Measurements from ENCODE around the gene ACOT4. TPM values are rescaled to one million over a fixed set of nuclear protein-coding genes. Genes with fewer than 3 reads are reported as not detected.
"Not testable (repeated sequence)": the region's sequence is repeated elsewhere in the genome, so short reads cannot be mapped to it uniquely, and the experiment has no call there.

Gene ACOT4, protein sequence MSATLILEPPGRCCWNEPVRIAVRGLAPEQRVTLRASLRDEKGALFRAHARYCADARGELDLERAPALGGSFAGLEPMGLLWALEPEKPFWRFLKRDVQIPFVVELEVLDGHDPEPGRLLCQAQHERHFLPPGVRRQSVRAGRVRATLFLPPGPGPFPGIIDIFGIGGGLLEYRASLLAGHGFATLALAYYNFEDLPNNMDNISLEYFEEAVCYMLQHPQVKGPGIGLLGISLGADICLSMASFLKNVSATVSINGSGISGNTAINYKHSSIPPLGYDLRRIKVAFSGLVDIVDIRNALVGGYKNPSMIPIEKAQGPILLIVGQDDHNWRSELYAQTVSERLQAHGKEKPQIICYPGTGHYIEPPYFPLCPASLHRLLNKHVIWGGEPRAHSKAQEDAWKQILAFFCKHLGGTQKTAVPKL
- under 1 TPM; 0.83 to 0.93 TPM for total RNA-seq

DNA sequence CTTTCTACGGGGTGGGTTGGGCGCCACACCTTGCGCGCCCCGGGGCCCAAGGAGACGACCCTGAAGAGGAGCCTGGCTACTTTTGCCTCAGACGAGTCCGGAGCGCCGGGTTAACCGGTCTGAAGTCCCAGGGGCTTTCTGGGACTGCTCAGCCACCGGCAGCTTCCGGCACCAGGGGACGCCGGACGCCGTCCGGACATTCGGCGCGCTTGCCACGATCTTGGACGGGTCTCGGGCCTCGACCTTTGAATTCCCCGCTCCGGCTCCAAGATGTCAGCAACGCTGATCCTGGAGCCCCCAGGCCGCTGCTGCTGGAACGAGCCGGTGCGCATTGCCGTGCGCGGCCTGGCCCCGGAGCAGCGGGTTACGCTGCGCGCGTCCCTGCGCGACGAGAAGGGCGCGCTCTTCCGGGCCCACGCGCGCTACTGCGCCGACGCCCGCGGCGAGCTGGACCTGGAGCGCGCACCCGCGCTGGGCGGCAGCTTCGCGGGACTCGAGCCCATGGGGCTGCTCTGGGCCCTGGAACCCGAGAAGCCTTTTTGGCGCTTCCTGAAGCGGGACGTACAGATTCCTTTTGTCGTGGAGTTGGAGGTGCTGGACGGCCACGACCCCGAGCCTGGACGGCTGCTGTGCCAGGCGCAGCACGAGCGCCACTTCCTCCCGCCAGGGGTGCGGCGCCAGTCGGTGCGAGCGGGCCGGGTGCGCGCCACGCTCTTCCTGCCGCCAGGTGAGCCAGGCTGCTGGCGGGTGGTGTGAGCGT is at the start of gene ACOT4:
ACOT4 (plus strand) TSS at position 184 of the 760 bp plus-strand sequence; CDS start at position 271, 87 bp downstream.
- POLR2A ChIA-PET, result interaction anchor here (1.0 to 1.7 kb wide), 3 partner anchors 22 to 121 kb away, joined by 4 to 13 read pairs (median 6); partner anchors contain the start of genes ACOT2 and RIOX1
- no peaks in the 10 kb centered on the region for H3K36me3 Mint-ChIP-seq (ENCODE audit: low read depth)
- peak within 1 kb of the TSS; percentile 53 for H3K27ac Mint-ChIP-seq
- CTCF ChIA-PET, result interaction anchor here (0.6 to 1.3 kb wide), 4 partner anchors 21 to 83 kb away, joined by 3 to 8 read pairs (median 4); partner anchors contain the start of genes ACOT2 and ACOT6
- H3K27me3 Mint-ChIP-seq, result peaks cover 2% of the 10 kb centered on the region
- peak within 1 kb of the TSS; percentile 62 for H3K4me3 Mint-ChIP-seq
- peak; percentile 54 for DNase-seq
- H3K9me3 Mint-ChIP-seq, result no peaks in the 10 kb centered on the region
- peaks cover 8% of the 10 kb centered on the region for H3K4me1 Mint-ChIP-seq

- DNase-seq; H3K27ac Mint-ChIP-seq; H3K4me1 Mint-ChIP-seq; H3K36me3 Mint-ChIP-seq (ENCODE audit: low read depth); H3K27me3 Mint-ChIP-seq; POLR2A ChIA-PET; H3K9me3 Mint-ChIP-seq; H3K4me3 Mint-ChIP-seq: not testable (repeated sequence)
- CTCF ChIA-PET, result interaction anchor here (0.7 kb wide), 1 partner anchor 18 kb away, joined by 4 read pairs; no protein-coding TSS in a partner anchor
Observed at GRCh38 chr14:73542961-73543360, 48.7 kb upstream of the ACOT4 start.

GRCh38 chr14:73545353-73545752 is 46.3 kb upstream of the ACOT4 start:
- POLR2A ChIA-PET, H3K4me1 Mint-ChIP-seq, H3K9me3 Mint-ChIP-seq: not testable (repeated sequence)

GRCh38 chr14:73549097-73549496 is 42.6 kb upstream of the ACOT4 start:
- POLR2A ChIA-PET; CTCF ChIA-PET; H3K9me3 Mint-ChIP-seq; DNase-seq; H3K27me3 Mint-ChIP-seq; H3K36me3 Mint-ChIP-seq (ENCODE audit: low read depth); H3K4me1 Mint-ChIP-seq; H3K4me3 Mint-ChIP-seq; H3K27ac Mint-ChIP-seq: not testable (repeated sequence)

More at GRCh38 chr14:73545353-73545752, 46.3 kb upstream of the ACOT4 start:
- H3K27me3 Mint-ChIP-seq; H3K27ac Mint-ChIP-seq; DNase-seq; CTCF ChIA-PET; H3K36me3 Mint-ChIP-seq (ENCODE audit: low read depth); H3K4me3 Mint-ChIP-seq: not testable (repeated sequence)

GRCh38 chr14:73549889-73550524 is 41.7 kb upstream of the ACOT4 start:
- H3K27ac Mint-ChIP-seq; DNase-seq; H3K36me3 Mint-ChIP-seq (ENCODE audit: low read depth); CTCF ChIA-PET; H3K4me3 Mint-ChIP-seq; H3K4me1 Mint-ChIP-seq; H3K27me3 Mint-ChIP-seq; H3K9me3 Mint-ChIP-seq; POLR2A ChIA-PET: not testable (repeated sequence)

GRCh38 chr14:73553845-73554244 is 37.8 kb upstream of the ACOT4 start:
- POLR2A ChIA-PET, result no interaction called here
- no peak for DNase-seq
- Mint-ChIP-seq H3K27me3 (no peaks in the 10 kb centered on the region), H3K27ac (no peak overlapping the region), H3K9me3 (no peaks in the 10 kb centered on the region), H3K36me3 (ENCODE audit: low read depth) (no peaks in the 10 kb centered on the region), H3K4me1 (no peaks in the 10 kb centered on the region), H3K4me3 (no peak overlapping the region)
- CTCF ChIA-PET, result no interaction called here

GRCh38 chr14:73557201-73557600 is 34.5 kb upstream of the ACOT4 start:
- CTCF ChIA-PET; H3K4me3 Mint-ChIP-seq; H3K4me1 Mint-ChIP-seq; POLR2A ChIA-PET; H3K36me3 Mint-ChIP-seq (ENCODE audit: low read depth); DNase-seq; H3K9me3 Mint-ChIP-seq; H3K27ac Mint-ChIP-seq; H3K27me3 Mint-ChIP-seq: not testable (repeated sequence)

GRCh38 chr14:73558238-73558637 is 33.4 kb upstream of the ACOT4 start:
- POLR2A ChIA-PET; CTCF ChIA-PET; DNase-seq; H3K27ac Mint-ChIP-seq; H3K4me1 Mint-ChIP-seq; H3K27me3 Mint-ChIP-seq; H3K36me3 Mint-ChIP-seq (ENCODE audit: low read depth); H3K9me3 Mint-ChIP-seq; H3K4me3 Mint-ChIP-seq: not testable (repeated sequence)

GRCh38 chr14:73562256-73562655 is 29.4 kb upstream of the ACOT4 start:
- Mint-ChIP-seq H3K36me3 (ENCODE audit: low read depth) (peaks cover 16% of the 10 kb centered on the region), H3K4me1 (peaks cover 14% of the 10 kb centered on the region)
- POLR2A ChIA-PET, H3K4me3 Mint-ChIP-seq, DNase-seq, H3K27ac Mint-ChIP-seq, H3K27me3 Mint-ChIP-seq, H3K9me3 Mint-ChIP-seq, CTCF ChIA-PET: not testable (repeated sequence)

- DNase-seq, H3K4me3 Mint-ChIP-seq, H3K27ac Mint-ChIP-seq, CTCF ChIA-PET, H3K27me3 Mint-ChIP-seq, POLR2A ChIA-PET: not testable (repeated sequence)
- Mint-ChIP-seq H3K4me1 (peaks cover 18% of the 10 kb centered on the region), H3K9me3 (peaks cover 11% of the 10 kb centered on the region), H3K36me3 (ENCODE audit: low read depth) (peaks cover 20% of the 10 kb centered on the region)
Observed at GRCh38 chr14:73562696-73563095, 29.0 kb upstream of the ACOT4 start.

GRCh38 chr14:73566431-73566830 is 25.2 kb upstream of the ACOT4 start:
- peaks cover 11% of the 10 kb centered on the region for H3K9me3 Mint-ChIP-seq
- DNase-seq, CTCF ChIA-PET, H3K4me3 Mint-ChIP-seq, H3K27me3 Mint-ChIP-seq, H3K27ac Mint-ChIP-seq: not testable (repeated sequence)
- peaks cover 41% of the 10 kb centered on the region for H3K4me1 Mint-ChIP-seq
- peaks cover 24% of the 10 kb centered on the region for H3K36me3 Mint-ChIP-seq (ENCODE audit: low read depth)
- POLR2A ChIA-PET, result interaction anchor here (4.5 kb wide), 1 partner anchor 76 kb away, joined by 44 read pairs; the partner anchor contains the start of gene RIOX1

DNA sequence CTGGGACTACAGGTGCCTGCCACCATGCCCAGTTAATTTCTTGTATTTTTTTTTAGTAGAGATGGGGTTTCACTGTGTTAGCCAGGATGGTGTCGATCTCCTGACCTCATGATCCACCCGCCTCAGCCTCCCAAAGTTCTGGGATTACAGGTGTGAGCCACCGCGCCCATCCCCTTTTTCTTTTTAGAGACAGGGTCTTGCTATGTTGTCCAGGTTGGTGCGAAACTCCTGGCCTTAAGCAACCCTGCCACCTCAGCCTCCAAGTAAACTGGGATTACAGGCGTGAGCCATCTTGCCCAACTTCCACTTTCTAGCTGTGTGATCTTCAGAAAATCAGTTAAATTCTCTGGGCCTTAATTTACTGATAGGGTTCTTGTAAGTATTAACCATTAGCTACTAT is 24.7 kb upstream of the ACOT4 start:
- DNase-seq, CTCF ChIA-PET, H3K27me3 Mint-ChIP-seq, H3K27ac Mint-ChIP-seq, H3K9me3 Mint-ChIP-seq, H3K4me3 Mint-ChIP-seq: not testable (repeated sequence)
- Mint-ChIP-seq H3K4me1 (peaks cover 41% of the 10 kb centered on the region), H3K36me3 (ENCODE audit: low read depth) (peaks cover 21% of the 10 kb centered on the region)
- POLR2A ChIA-PET, result interaction anchor here (1.3 to 4.5 kb wide), 3 partner anchors 59 to 77 kb away, joined by 3 to 44 read pairs (median 27); partner anchors contain the start of genes DNAL1 and RIOX1

GRCh38 chr14:73567358-73567757 is 24.3 kb upstream of the ACOT4 start:
- Mint-ChIP-seq H3K36me3 (ENCODE audit: low read depth) (peaks cover 21% of the 10 kb centered on the region), H3K27me3 (no peaks in the 10 kb centered on the region), H3K4me1 (peaks cover 41% of the 10 kb centered on the region), H3K9me3 (peaks cover 8% of the 10 kb centered on the region), H3K4me3 (peak overlapping the region; percentile 85), H3K27ac (no peak overlapping the region)
- CTCF ChIA-PET, result interaction anchor here (1.9 to 4.8 kb wide), 2 partner anchors 25 to 59 kb away, joined by 5 to 52 read pairs; partner anchors contain the start of gene ACOT4
- POLR2A ChIA-PET, result interaction anchor here (1.3 to 4.5 kb wide), 3 partner anchors 59 to 77 kb away, joined by 3 to 44 read pairs (median 27); partner anchors contain the start of genes DNAL1 and RIOX1
- no peak for DNase-seq
